HEK293 (cell line): ENCODE measurements around the gene CD3G.

Experiments
- CTCF ChIA-PET: fragments of 350-600 bp; formaldehyde crosslinking; extraction: SDS; loops from one replicate; lab custom pipeline; 2021; ENCODE audit warnings: antibody characterized with exemption; lab: Yijun Ruan, JAX
- POLR2A ChIA-PET: fragments of 300-600 bp; formaldehyde crosslinking; extraction: SDS; loops from one replicate; lab custom pipeline; 2020; ENCODE audit warnings: antibody characterized with exemption, inconsistent platforms; lab: Yijun Ruan, JAX
- H3K27ac ChIP-seq: fragments of 200-500 bp; sonication (Bioruptor generic); 2 replicates; pipeline ENCODE4 v1.5.1; 2014; ENCODE audit warnings: low read depth, low read length, control low read depth, inconsistent platforms; ENCODE audit errors: extremely low read depth
- H3K36me3 ChIP-seq, 2 experiments: fragments of 200-500 bp in 1 of 2; sonication (Bioruptor generic) in 1 of 2; 1 replicate in 1 of 2; 2 replicates in 1 of 2; pipeline ENCODE4 v1.5.1; 2014 to 2017; ENCODE audit warnings: inconsistent platforms in 2 of 2, low read length in 2 of 2; ENCODE audit not compliant: control insufficient read depth in 2 of 2, insufficient read depth in 1 of 2
- H3K4me1 ChIP-seq: fragments of 200-500 bp; sonication (Bioruptor generic); 2 replicates; pipeline ENCODE4 v1.5.1; 2014; ENCODE audit warnings: mild to moderate bottlenecking, low read length, inconsistent platforms; ENCODE audit not compliant: control insufficient read depth, insufficient read depth
- H3K4me3 ChIP-seq: 2 replicates; pipeline ENCODE4 v1.5.1; 2011; ENCODE audit warnings: low read depth, mild to moderate bottlenecking, control low read depth, low read length, moderate library complexity
- H3K9me3 ChIP-seq: fragments of 200-500 bp; sonication (Bioruptor generic); 2 replicates; pipeline ENCODE4 v1.5.1; 2014; ENCODE audit warnings: low read depth, low read length, inconsistent platforms; ENCODE audit not compliant: control insufficient read depth, insufficient read depth
- GLIS1 ChIP-seq: fragments of 450-650 bp; formaldehyde crosslinking; IDR thresholded peaks from 2 replicates; pipeline ENCODE4 v1.5.1; 2016; ENCODE audit warnings: missing biosample characterization, missing genetic modification characterization
- REPIN1 ChIP-seq: fragments of 450-650 bp; formaldehyde crosslinking; IDR thresholded peaks from 2 replicates; pipeline ENCODE4 v1.5.1; 2017; ENCODE audit warnings: missing biosample characterization, missing genetic modification characterization, low read depth
- ZBTB1 ChIP-seq: fragments of 450-650 bp; formaldehyde crosslinking; IDR thresholded peaks from 2 replicates; pipeline ENCODE4 v1.5.1; 2016; ENCODE audit warnings: missing biosample characterization, missing genetic modification characterization
- ZNF138 ChIP-seq: fragments of 450-650 bp; formaldehyde crosslinking; IDR thresholded peaks from 2 replicates; pipeline ENCODE4 v1.5.1; 2016; ENCODE audit warnings: missing biosample characterization, missing genetic modification characterization, borderline replicate concordance
- ZNF155 ChIP-seq: fragments of 450-650 bp; formaldehyde crosslinking; IDR thresholded peaks from 2 replicates; pipeline ENCODE4 v1.5.1; 2016; ENCODE audit warnings: missing biosample characterization, missing genetic modification characterization
- ZNF202 ChIP-seq: fragments of 450-650 bp; formaldehyde crosslinking; IDR thresholded peaks from 2 replicates; pipeline ENCODE4 v1.5.1; 2016; ENCODE audit warnings: missing biosample characterization, missing genetic modification characterization, borderline replicate concordance
- ZNF23 ChIP-seq: fragments of 450-650 bp; formaldehyde crosslinking; IDR thresholded peaks from 2 replicates; pipeline ENCODE4 v1.5.1; 2016; ENCODE audit warnings: missing biosample characterization, missing genetic modification characterization, borderline replicate concordance
- ZNF248 ChIP-seq: fragments of 450-650 bp; formaldehyde crosslinking; IDR thresholded peaks from 2 replicates; pipeline ENCODE4 v1.5.1; 2017; ENCODE audit warnings: missing biosample characterization, missing genetic modification characterization
- ZNF404 ChIP-seq: fragments of 450-650 bp; formaldehyde crosslinking; IDR thresholded peaks from 2 replicates; pipeline ENCODE4 v1.5.1; 2017; ENCODE audit warnings: missing biosample characterization, missing genetic modification characterization
- ZNF571 ChIP-seq: fragments of 450-650 bp; formaldehyde crosslinking; IDR thresholded peaks from 2 replicates; pipeline ENCODE4 v1.5.0; 2017; ENCODE audit warnings: missing biosample characterization, missing genetic modification characterization
- ZNF585B ChIP-seq: fragments of 450-650 bp; formaldehyde crosslinking; IDR thresholded peaks from 2 replicates; pipeline ENCODE4 v1.5.1; 2016; ENCODE audit warnings: missing biosample characterization, missing genetic modification characterization
- ZNF629 ChIP-seq: fragments of 450-650 bp; formaldehyde crosslinking; IDR thresholded peaks from 2 replicates; pipeline ENCODE4 v1.5.1; 2017; ENCODE audit warnings: missing biosample characterization, missing genetic modification characterization
- ZNF654 ChIP-seq: fragments of 450-650 bp; formaldehyde crosslinking; IDR thresholded peaks from 2 replicates; pipeline ENCODE4 v1.5.1; 2016; ENCODE audit warnings: low read depth, missing biosample characterization, missing genetic modification characterization
- TF ChIP-seq, protein P1 (sequence below): fragments of 450-650 bp; formaldehyde crosslinking; IDR thresholded peaks from 2 replicates; pipeline ENCODE4 v1.5.1; 2016; ENCODE audit warnings: missing biosample characterization, missing genetic modification characterization
- TF ChIP-seq, protein P2 (sequence below): fragments of 450-650 bp; formaldehyde crosslinking; IDR thresholded peaks from 2 replicates; pipeline ENCODE4 v1.5.1; 2016; ENCODE audit warnings: missing biosample characterization, missing genetic modification characterization
- TF ChIP-seq, protein P3 (sequence below): fragments of 450-650 bp; formaldehyde crosslinking; IDR thresholded peaks from 2 replicates; pipeline ENCODE4 v1.5.1; 2016; ENCODE audit warnings: missing biosample characterization, missing genetic modification characterization
- TF ChIP-seq, protein P4 (sequence below): fragments of 450-650 bp; IDR thresholded peaks from 2 replicates; pipeline ENCODE4 v1.5.1; 2018; ENCODE audit warnings: missing biosample characterization, missing genetic modification characterization
- TF ChIP-seq, protein P5 (sequence below): fragments of 450-650 bp; formaldehyde crosslinking; IDR thresholded peaks from 2 replicates; pipeline ENCODE4; 2016; ENCODE audit warnings: missing biosample characterization, missing genetic modification characterization
- TF ChIP-seq, protein P6 (sequence below): fragments of 450-650 bp; formaldehyde crosslinking; IDR thresholded peaks from 2 replicates; pipeline ENCODE4 v1.5.1; 2016; ENCODE audit warnings: missing biosample characterization, missing genetic modification characterization

CD3G gene

DNA sequence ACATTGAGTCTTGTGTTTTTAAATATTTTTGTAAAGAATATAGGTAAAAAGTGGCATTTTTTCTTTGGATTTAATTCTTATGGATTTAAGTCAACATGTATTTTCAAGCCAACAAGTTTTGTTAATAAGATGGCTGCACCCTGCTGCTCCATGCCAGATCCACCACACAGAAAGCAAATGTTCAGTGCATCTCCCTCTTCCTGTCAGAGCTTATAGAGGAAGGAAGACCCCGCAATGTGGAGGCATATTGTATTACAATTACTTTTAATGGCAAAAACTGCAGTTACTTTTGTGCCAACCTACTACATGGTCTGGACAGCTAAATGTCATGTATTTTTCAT is 39.9 kb upstream of the CD3G start (continued):
- TF ChIP-seq, protein P1, sequence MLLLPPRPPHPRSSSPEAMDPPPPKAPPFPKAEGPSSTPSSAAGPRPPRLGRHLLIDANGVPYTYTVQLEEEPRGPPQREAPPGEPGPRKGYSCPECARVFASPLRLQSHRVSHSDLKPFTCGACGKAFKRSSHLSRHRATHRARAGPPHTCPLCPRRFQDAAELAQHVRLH, result no peak
- TF ChIP-seq ZNF138 (tag by site-specific recombination), result no peak
- no peak for TF ChIP-seq ZNF654 (tag by site-specific recombination)
- TF ChIP-seq ZBTB1, result no peak
- TF ChIP-seq, all 188 proteins: peak for 0

DNA sequence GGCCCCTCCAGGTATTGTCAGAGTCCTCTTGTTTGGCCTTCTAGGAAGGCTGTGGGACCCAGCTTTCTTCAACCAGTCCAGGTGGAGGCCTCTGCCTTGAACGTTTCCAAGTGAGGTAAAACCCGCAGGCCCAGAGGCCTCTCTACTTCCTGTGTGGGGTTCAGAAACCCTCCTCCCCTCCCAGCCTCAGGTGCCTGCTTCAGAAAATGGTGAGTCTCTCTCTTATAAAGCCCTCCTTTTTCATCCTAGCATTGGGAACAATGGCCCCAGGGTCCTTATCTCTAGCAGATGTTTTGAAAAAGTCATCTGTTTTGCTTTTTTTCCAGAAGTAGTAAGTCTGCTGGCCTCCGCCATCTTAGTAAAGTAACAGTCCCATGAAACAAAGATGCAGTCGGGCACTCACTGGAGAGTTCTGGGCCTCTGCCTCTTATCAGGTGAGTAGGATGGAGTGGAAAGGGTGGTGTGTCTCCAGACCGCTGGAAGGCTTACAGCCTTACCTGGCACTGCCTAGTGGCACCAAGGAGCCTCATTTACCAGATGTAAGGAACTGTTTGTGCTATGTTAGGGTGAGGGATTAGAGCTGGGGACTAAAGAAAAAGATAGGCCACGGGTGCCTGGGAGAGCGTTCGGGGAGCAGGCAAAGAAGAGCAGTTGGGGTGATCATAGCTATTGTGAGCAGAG is 39.4 kb upstream of the CD3G start, which contains the start of gene CD3E:
Gene CD3E, plus strand, starts transcription at position 163 of the 681 bp plus-strand sequence. Its CDS starts 223 bp downstream, at position 386.
- ChIA-PET POLR2A (no interaction called here), CTCF (interaction anchor here (0.9 to 2.2 kb wide), 4 partner anchors 9 to 133 kb away, joined by 4 to 9 read pairs (median 4); no protein-coding TSS in a partner anchor)
- Histone ChIP-seq H3K4me3 (no peak within 1 kb of the TSS), H3K36me3 (no peaks in the 10 kb centered on the region), H3K4me1 (no peaks in the 10 kb centered on the region), H3K9me3 (no peaks in the 10 kb centered on the region), H3K27ac (no peak within 1 kb of the TSS)
- no peak for TF ChIP-seq ZNF571 (tag by site-specific recombination)
- TF ChIP-seq, protein P2, sequence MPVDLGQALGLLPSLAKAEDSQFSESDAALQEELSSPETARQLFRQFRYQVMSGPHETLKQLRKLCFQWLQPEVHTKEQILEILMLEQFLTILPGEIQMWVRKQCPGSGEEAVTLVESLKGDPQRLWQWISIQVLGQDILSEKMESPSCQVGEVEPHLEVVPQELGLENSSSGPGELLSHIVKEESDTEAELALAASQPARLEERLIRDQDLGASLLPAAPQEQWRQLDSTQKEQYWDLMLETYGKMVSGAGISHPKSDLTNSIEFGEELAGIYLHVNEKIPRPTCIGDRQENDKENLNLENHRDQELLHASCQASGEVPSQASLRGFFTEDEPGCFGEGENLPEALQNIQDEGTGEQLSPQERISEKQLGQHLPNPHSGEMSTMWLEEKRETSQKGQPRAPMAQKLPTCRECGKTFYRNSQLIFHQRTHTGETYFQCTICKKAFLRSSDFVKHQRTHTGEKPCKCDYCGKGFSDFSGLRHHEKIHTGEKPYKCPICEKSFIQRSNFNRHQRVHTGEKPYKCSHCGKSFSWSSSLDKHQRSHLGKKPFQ (tag by site-specific recombination), result no peak
- no peak for TF ChIP-seq ZNF629 (tag by site-specific recombination)
- TF ChIP-seq, protein P3, sequence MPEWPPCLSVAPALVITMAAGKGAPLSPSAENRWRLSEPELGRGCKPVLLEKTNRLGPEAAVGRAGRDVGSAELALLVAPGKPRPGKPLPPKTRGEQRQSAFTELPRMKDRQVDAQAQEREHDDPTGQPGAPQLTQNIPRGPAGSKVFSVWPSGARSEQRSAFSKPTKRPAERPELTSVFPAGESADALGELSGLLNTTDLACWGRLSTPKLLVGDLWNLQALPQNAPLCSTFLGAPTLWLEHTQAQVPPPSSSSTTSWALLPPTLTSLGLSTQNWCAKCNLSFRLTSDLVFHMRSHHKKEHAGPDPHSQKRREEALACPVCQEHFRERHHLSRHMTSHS, result no peak
- TF ChIP-seq ZNF585B (tag by site-specific recombination), result no peak
- TF ChIP-seq, protein P4, sequence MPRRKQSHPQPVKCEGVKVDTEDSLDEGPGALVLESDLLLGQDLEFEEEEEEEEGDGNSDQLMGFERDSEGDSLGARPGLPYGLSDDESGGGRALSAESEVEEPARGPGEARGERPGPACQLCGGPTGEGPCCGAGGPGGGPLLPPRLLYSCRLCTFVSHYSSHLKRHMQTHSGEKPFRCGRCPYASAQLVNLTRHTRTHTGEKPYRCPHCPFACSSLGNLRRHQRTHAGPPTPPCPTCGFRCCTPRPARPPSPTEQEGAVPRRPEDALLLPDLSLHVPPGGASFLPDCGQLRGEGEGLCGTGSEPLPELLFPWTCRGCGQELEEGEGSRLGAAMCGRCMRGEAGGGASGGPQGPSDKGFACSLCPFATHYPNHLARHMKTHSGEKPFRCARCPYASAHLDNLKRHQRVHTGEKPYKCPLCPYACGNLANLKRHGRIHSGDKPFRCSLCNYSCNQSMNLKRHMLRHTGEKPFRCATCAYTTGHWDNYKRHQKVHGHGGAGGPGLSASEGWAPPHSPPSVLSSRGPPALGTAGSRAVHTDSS (tag by site-specific recombination), result no peak
- TF ChIP-seq, protein P5, sequence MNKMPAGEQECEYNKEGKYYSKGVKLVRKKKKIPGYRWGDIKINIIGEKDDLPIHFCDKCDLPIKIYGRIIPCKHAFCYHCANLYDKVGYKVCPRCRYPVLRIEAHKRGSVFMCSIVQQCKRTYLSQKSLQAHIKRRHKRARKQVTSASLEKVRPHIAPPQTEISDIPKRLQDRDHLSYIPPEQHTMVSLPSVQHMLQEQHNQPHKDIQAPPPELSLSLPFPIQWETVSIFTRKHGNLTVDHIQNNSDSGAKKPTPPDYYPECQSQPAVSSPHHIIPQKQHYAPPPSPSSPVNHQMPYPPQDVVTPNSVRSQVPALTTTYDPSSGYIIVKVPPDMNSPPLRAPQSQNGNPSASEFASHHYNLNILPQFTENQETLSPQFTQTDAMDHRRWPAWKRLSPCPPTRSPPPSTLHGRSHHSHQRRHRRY (tag by site-specific recombination), result no peak
- no peak for TF ChIP-seq REPIN1
- TF ChIP-seq ZNF155, result no peak
- no peak for TF ChIP-seq ZBTB1
- no peak for TF ChIP-seq ZNF23 (tag by site-specific recombination)
- no peak for TF ChIP-seq ZNF404
- TF ChIP-seq ZNF248, result no peak
- no peak for TF ChIP-seq GLIS1 (tag by site-specific recombination)
- TF ChIP-seq, protein P6, sequence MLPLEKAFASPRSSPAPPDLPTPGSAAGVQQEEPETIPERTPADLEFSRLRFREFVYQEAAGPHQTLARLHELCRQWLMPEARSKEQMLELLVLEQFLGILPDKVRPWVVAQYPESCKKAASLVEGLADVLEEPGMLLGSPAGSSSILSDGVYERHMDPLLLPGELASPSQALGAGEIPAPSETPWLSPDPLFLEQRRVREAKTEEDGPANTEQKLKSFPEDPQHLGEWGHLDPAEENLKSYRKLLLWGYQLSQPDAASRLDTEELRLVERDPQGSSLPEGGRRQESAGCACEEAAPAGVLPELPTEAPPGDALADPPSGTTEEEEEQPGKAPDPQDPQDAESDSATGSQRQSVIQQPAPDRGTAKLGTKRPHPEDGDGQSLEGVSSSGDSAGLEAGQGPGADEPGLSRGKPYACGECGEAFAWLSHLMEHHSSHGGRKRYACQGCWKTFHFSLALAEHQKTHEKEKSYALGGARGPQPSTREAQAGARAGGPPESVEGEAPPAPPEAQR (tag by site-specific recombination), result no peak
- no peak for TF ChIP-seq ZNF202 (tag by site-specific recombination)
